GM18507 (cell line): ENCODE data around the gene ACOD1.
"Not testable (repeated sequence)": the region's sequence is repeated elsewhere in the genome, so short reads cannot be mapped to it uniquely, and the experiment has no call there.

Experiments used
- DNase-seq: peaks from one replicate; pipeline ENCODE4 v3.0.0; 2011; ENCODE audit warnings: low read depth; ENCODE audit not compliant: insufficient read length; ENCODE audit errors: extremely low spot score
- FAIRE-seq: peaks from 2 replicates; lab custom pipeline; 2011; peaks lifted over from hg19 to GRCh38; lab: Jason Lieb, UNC

Gene ACOD1

DNA sequence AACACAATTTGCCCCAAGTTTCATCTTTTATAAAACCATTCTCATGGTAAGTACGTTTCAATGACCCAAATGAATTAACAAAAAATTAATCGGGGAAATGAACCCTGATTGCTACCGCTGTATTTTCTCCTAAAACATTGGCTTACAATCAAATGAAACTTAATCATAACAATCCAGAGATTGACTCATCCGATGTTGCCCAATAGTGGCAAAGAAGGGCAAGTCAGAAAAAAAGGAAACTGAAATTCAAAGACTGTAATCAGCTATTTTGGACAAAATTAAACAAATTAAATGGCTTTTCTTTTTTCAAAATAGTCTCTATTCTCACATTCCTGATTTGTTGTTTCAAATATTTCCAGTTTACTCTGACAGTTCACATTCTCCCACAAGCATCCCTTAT lies 3.9 kb upstream of the ACOD1 start:
- FAIRE-seq (no peak), DNase-seq (no peak)

GRCh38 chr13:76950101-76950500 lies 1.8 kb downstream of the ACOD1 start:
- DNase-seq (no peak), FAIRE-seq (no peak)

- DNase-seq = no peak
- FAIRE-seq = no peak
Measured at GRCh38 chr13:76953968-76954367, 5.7 kb downstream of the ACOD1 start.

DNA sequence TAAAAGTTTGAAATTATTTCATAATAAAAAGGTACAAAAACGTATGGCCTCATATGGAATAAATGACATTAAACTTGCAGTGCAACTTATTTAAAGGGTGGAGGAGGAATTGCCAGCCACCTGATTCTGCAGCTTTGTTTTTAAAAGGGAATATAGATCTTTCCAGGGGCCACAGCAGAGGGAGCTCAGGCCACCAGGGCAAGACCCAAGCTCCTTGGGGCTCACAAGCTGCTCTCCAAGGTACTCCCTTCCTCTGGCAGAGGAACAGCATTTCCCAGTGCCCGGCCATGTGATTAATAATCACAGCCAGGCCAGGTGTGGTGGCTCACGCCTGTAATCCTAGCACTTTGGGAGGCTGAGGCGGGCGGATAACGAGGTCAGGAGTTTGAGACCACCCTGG lies 6.2 kb downstream of the ACOD1 start:
- no peak for FAIRE-seq
- no peak for DNase-seq

GRCh38 chr13:76955193-76955592 lies 6.9 kb downstream of the ACOD1 start:
- no peak for DNase-seq
- no peak for FAIRE-seq

GRCh38 chr13:76955661-76956060 lies 7.3 kb downstream of the ACOD1 start:
- no peak for DNase-seq
- no peak for FAIRE-seq

DNA sequence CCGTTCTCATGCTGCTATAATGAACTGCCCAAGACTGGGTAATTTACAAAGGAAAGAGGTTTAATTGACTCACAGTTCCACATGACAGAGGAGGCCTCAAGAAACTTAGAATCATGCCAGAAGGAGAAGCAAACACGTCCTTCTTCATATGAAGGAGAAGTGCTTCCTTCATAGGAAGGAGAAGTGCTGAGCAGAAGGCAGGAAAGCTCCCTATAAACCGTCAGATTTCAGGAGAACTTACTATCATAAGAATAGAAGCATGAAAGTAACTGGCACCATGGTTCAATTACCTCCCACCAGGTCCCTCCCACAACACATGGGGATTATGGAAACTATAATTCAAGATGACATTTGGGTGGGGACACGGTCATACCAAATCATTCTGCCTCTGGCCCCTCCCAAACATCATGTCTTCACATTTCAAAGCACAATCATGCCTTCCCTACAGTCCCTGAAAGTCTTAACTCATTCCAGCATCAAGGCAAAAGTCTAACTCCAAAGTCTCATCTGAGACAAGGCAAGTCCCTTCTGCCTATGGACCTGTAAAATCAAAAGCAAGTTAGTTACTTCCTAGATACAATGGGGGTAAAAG lies 10.6 kb downstream of the ACOD1 start:
- FAIRE-seq (no peak), DNase-seq (no peak)

GRCh38 chr13:76959734-76960133 lies 11.4 kb downstream of the ACOD1 start:
- not testable (repeated sequence) for FAIRE-seq, DNase-seq

DNA sequence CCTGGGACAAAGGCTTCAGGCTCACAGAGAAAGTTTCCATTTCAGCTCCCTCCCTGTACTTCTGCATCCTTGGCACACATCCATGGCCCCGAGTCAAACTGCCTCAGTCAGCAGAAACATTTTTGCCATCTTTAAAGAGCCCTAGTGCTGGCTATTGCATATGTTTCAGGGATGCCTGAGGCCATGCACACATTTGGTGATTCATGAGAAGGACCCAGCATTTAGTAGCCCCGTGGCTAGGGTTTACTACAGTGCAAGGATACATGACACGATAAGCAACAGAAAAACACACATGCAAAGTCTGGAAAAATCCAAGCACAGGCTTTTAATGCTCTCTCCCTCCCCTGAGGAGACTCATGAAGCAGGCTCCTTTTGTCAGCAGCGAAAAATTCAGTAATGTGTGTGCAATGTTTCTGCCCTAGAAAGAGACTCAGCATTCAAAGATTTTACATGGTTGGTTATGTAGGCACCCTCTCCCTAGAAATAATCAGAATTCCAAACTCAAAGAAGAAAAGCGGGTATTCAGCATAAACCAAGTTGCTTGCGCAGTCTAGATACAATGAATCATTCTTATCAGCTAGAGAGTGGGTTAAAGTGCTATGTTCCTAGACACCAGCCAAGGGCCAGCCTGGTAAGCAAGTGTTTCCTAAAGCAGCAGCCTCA lies 17.6 kb downstream of the ACOD1 start:
- FAIRE-seq = no peak
- DNase-seq = no peak

DNA sequence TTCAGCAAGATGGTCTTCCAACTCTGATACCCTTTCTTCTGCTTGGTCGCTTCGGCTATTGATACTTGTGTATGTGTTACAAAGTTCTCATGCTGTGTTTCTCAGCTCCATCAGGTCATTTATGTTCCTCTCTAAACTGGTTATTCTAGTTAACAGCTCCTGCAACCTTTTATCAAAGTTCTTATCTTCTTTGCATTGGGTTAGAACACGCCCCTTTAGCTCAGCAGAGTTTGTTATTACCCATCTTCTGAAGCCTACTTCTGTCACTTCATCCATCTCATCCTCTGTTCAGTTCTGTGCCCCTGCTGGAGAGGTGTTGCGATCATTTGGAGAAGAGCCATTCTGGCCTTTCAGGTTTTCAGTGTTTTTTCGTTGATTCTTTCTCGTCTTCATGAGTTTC lies 18.7 kb downstream of the ACOD1 start:
- no peak for FAIRE-seq
- no peak for DNase-seq

DNA sequence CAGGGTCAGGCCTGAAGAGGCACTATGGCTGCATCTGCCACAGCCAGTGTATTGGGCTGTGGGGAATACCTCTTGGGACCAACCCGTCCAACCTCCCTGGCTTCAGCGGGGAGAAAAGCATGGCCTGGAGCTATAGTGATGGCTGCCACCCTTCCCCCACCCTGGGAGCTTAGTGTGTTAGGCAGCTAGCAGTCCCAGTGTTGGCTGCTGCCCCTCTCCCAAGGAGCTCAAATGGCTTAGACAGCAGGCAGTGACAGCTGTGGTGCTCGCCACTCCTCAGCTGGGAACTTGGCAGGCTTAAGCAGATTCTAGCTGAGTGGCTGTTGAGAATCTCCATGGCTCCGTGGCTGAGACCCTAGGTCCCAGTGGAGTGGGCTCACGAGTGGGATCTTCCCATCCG lies 19.7 kb downstream of the ACOD1 start:
- FAIRE-seq = no peak
- DNase-seq = no peak

DNA sequence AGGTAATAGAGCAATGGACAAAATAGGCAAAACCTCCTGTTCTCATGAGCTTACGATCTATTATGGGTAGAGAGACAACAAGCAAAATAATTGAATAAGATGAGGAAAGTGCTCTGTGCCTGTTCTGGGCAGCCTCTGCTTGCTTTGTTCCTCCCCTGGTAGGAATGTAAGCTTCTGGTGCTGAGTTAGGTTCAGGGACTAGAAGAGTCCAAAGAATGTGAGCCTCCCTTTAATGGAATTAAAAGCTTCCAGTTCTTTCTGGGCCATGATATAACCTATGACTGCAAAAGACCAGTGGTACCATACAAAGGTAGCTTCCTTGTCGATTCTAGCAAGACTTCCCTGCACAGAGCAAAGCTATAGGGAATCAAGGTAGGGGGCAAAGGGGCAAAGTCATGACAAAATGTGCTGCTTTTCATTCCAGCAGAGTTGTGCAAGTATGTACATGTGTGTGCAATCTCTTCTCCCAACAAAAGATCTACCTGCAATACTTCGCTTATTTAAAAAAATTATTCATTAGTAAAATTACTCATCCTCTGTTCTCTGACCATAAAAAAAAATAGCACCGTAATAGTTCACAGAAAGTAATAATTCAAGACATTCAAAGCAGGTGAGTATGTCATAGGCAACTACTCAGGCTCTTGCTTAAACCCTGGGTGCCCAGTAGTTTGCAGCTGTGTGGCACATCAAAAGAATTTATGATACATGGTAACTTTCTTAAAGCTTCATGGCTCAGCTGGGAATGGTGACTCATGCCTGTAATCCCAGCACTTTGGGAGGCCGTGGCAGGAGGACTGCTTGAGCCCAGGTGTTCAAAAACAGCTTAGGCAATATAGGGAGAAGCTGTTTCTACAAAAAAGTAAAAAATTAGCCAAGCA lies 21.4 kb downstream of the ACOD1 start:
- FAIRE-seq (no peak), DNase-seq (no peak)

GRCh38 chr13:76971215-76971614 lies 22.9 kb downstream of the ACOD1 start:
- FAIRE-seq = no peak
- no peak for DNase-seq

- FAIRE-seq (no peak), DNase-seq (no peak)
Measured at GRCh38 chr13:76971851-76972829, 23.8 kb downstream of the ACOD1 start.

- FAIRE-seq (no peak), DNase-seq (no peak)
Measured at GRCh38 chr13:76973920-76974617, 25.8 kb downstream of the ACOD1 start.

GRCh38 chr13:76974618-76974975 lies 26.3 kb downstream of the ACOD1 start:
- DNase-seq (no peak), FAIRE-seq (no peak)

- no peak for FAIRE-seq
Measured at GRCh38 chr13:76975863-76976262, 27.6 kb downstream of the ACOD1 start.

GRCh38 chr13:76976490-76976889 lies 28.2 kb downstream of the ACOD1 start:
- FAIRE-seq (no peak), DNase-seq (no peak)

More at GRCh38 chr13:76975863-76976262, 27.6 kb downstream of the ACOD1 start:
- no peak for DNase-seq

GRCh38 chr13:76976929-76977328 lies 28.6 kb downstream of the ACOD1 start:
- no peak for FAIRE-seq
- DNase-seq = no peak
